Measurements from ENCODE around the gene FHAD1. TPM values are rescaled to one million over a fixed set of nuclear protein-coding genes. Genes with fewer than 3 reads are reported as not detected.

Gene FHAD1
- total and polyA plus RNA-seq, 8 donors, result 0.75 to 5.5 (median 2.1) TPM

- 57 to 64% methylated on average over 9 of the region's 9 CpGs for WGBS, 2 donors
- Histone ChIP-seq H3K27ac (no peak overlapping the region), H3K27me3 (no peaks in the 10 kb centered on the region), H3K9me3 (no peaks in the 10 kb centered on the region), H3K4me3 (no peak overlapping the region), H3K36me3 (no peaks in the 10 kb centered on the region), H3K4me1 (no peaks in the 10 kb centered on the region)
- no peak for FAIRE-seq
- no peak for DNase-seq
- ATAC-seq, result peak in 2 of 4 donors; percentile 13 to 14
- TF ChIP-seq CTCF (IDR thresholded peaks at IDR 0.05), result no peak
- intact Hi-C loops (cut with DNase I), result no loop called here
Observed at GRCh38 chr1:15393475-15394257, 146.6 kb downstream of the FHAD1 start.

DNA sequence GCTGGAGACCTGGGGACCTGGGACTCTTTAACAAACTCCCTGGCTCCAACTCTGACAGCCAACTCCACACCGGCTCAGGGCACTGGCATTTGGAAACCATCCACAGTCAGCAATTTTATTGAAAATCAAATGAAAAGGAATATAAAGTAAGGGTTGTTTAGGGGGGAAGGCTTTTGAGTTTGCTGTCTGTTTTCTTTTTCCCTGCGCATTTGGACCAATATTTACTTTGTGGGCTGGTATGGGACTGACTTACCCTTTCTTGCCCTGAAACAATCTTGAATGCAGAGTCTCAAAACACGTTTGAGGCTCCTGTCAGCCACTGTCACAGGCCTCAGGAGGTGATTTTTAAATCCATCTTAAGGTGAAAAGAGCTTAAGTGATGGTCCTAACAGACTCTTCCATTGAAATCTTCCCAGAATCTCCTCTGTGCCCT is 147.3 kb downstream of the FHAD1 start:
- H3K27ac ChIP-seq, result no peak overlapping the region

DNA sequence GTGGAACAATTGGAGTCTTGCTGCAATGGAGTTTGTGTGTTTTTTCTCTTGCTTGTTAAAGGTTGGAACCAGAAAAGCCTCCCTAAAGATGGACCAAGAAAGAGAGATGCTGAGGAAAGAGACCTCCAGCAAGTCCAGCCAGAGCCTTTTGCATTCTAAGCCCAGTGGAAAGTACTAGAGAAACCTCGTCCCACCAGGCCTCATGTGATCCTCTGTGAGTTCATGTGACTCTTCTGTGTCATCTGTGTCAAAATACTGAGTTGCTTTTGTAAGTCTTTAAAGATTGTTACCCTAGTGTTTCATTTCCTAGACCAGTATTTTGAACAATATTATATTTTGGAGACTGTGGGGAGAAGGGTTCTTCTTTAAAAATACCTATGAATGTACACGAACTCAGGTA is 150.2 kb downstream of the FHAD1 start:
- ATAC-seq, result no peak
- Histone ChIP-seq H3K27ac (no peak overlapping the region), H3K4me3 (no peak overlapping the region), H3K27me3 (no peaks in the 10 kb centered on the region), H3K36me3 (no peaks in the 10 kb centered on the region), H3K9me3 (no peaks in the 10 kb centered on the region), H3K4me1 (no peaks in the 10 kb centered on the region)
- no peak for TF ChIP-seq CTCF (IDR thresholded peaks at IDR 0.05)
- no peak for FAIRE-seq
- intact Hi-C loops (cut with DNase I), result no loop called here
- no peak for DNase-seq
- 86 to 93% methylated on average over 2 of the region's 2 CpGs for WGBS, 2 donors

More for the DNA sequence above, 147.3 kb downstream of the FHAD1 start:
- FAIRE-seq (no peak), DNase-seq (no peak), ATAC-seq (peak in 2 of 4 donors; percentile 8 to 27)
- WGBS, 2 donors, result 37 to 40% methylated on average over 3 of the region's 3 CpGs
- no peaks in the 10 kb centered on the region for H3K27me3 ChIP-seq
- H3K4me3 ChIP-seq, result no peak overlapping the region
- intact Hi-C loops (cut with DNase I), result no loop called here
- no peaks in the 10 kb centered on the region for H3K4me1 ChIP-seq
- H3K36me3 ChIP-seq, result no peaks in the 10 kb centered on the region
- H3K9me3 ChIP-seq, result no peaks in the 10 kb centered on the region
- TF ChIP-seq CTCF (IDR thresholded peaks at IDR 0.05), result no peak

DNA sequence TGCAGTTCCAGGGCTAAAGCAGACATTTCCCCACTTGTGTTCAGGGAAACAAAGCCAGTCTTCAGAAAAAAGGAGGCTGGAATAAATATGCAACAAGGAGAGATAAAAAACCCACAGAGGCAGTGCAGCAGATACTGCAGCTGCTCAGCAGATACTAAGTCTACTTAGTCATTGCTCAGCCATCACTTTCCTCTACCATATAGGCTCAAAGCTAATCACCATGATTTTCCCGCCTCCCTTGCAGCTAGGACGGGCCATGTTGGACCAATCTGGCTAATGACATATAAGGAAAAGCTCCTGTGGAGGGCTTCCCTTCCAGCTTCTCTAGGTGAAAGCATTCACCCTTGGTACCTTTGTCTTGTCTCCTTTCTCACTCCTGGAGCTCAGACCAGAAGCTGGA is 152.7 kb downstream of the FHAD1 start:
- no peak overlapping the region for H3K27ac ChIP-seq
- ATAC-seq (no peak), DNase-seq (no peak), FAIRE-seq (no peak)
- H3K4me3 ChIP-seq, result no peak overlapping the region
- no peaks in the 10 kb centered on the region for H3K9me3 ChIP-seq
- no peaks in the 10 kb centered on the region for H3K27me3 ChIP-seq
- no peak for TF ChIP-seq CTCF (IDR thresholded peaks at IDR 0.05)
- no peaks in the 10 kb centered on the region for H3K36me3 ChIP-seq
- 98 to 100% methylated on average over 2 of the region's 2 CpGs for WGBS, 2 donors
- no peaks in the 10 kb centered on the region for H3K4me1 ChIP-seq
- intact Hi-C loops (cut with DNase I), result no loop called here

GRCh38 chr1:15400627-15401026 is 153.6 kb downstream of the FHAD1 start:
- Histone ChIP-seq H3K9me3 (no peaks in the 10 kb centered on the region), H3K4me1 (no peaks in the 10 kb centered on the region), H3K27ac (no peak overlapping the region), H3K36me3 (no peaks in the 10 kb centered on the region), H3K4me3 (no peak overlapping the region), H3K27me3 (no peaks in the 10 kb centered on the region)
- DNase-seq (peak in 3 of 6 donors; percentile 22 to 50 (median 28)), ATAC-seq (peak; percentile 67 to 90 (median 83)), FAIRE-seq (no peak)
- no peak for TF ChIP-seq CTCF (IDR thresholded peaks at IDR 0.05)
- 52 to 55% methylated on average over 3 of the region's 3 CpGs for WGBS, 2 donors
- intact Hi-C loops (cut with DNase I), result no loop called here

All from pancreas (tissue), 10 donors.